Skin epidermis (tissue), 12 donors: ENCODE results near the gene CRLF2.
"Not testable (repeated sequence)": the region's sequence is repeated elsewhere in the genome, so short reads cannot be mapped to it uniquely, and the experiment has no call there.

Experiments
- H3K27ac ChIP-seq, 21 experiments: fragments of 200-600 bp; sonication (generic) in 11 of 21; one replicate each; pipeline ENCODE4 v1.5.0; 2020; ENCODE audit warnings: mild to moderate bottlenecking in 3 of 21, inconsistent platforms in 2 of 21, moderate library complexity in 2 of 21
- H3K4me3 ChIP-seq, 7 experiments: fragments of 200-600 bp; sonication (generic) in 2 of 7; one replicate each; pipeline ENCODE4 v1.5.0; 2020; ENCODE audit warnings: inconsistent platforms in 2 of 7, mild to moderate bottlenecking in 2 of 7, moderate library complexity in 1 of 7

CRLF2 gene

GRCh38 chrX:1212532-1212931 is at the start of gene CRLF2:
TSS of gene CRLF2 (minus strand) at chrX:1212649. CDS start at chrX:1212634, 15 bp downstream.
- H3K27ac ChIP-seq, result peak within 1 kb of the TSS in 1 of 21 experiments; percentile 21
- H3K4me3 ChIP-seq, result no peak within 1 kb of the TSS

- H3K27ac ChIP-seq, H3K4me3 ChIP-seq: not testable (repeated sequence)
Observed at GRCh38 chrX:1261771-1262170, 49.3 kb upstream of the CRLF2 start.

- Histone ChIP-seq H3K27ac (no peak overlapping the region), H3K4me3 (no peak overlapping the region)
Observed at GRCh38 chrX:1261285-1261684, 48.8 kb upstream of the CRLF2 start.

GRCh38 chrX:1252861-1253260 is 40.4 kb upstream of the CRLF2 start:
- Histone ChIP-seq H3K4me3 (no peak overlapping the region), H3K27ac (no peak overlapping the region)

- peak overlapping the region in 20 of 21 experiments; percentile 22 to 87 (median 74) for H3K27ac ChIP-seq
- H3K4me3 ChIP-seq, result peak overlapping the region in 5 of 7 experiments; percentile 4 to 21 (median 7)
Observed at GRCh38 chrX:1249101-1249887, 36.8 kb upstream of the CRLF2 start.

GRCh38 chrX:1248331-1249061 is 36.0 kb upstream of the CRLF2 start:
- H3K27ac ChIP-seq, result peak overlapping the region in 19 of 21 experiments; percentile 22 to 87 (median 74)
- peak overlapping the region in 5 of 7 experiments; percentile 4 to 21 (median 7) for H3K4me3 ChIP-seq

- Histone ChIP-seq H3K27ac (peak overlapping the region in 1 of 21 experiments; percentile 30), H3K4me3 (no peak overlapping the region)
Observed at GRCh38 chrX:1246816-1247215, 34.4 kb upstream of the CRLF2 start.

- Histone ChIP-seq H3K4me3 (no peak overlapping the region), H3K27ac (peak overlapping the region in 2 of 21 experiments; percentile 24 to 34)
Observed at GRCh38 chrX:1244164-1245076, 32.0 kb upstream of the CRLF2 start.

- no peak overlapping the region for H3K4me3 ChIP-seq
- H3K27ac ChIP-seq, result peak overlapping the region in 11 of 21 experiments; percentile 12 to 87 (median 64)
Observed at GRCh38 chrX:1242891-1243402, 30.5 kb upstream of the CRLF2 start.

- not testable (repeated sequence) for H3K27ac ChIP-seq, H3K4me3 ChIP-seq
Observed at GRCh38 chrX:1240551-1240950, 28.1 kb upstream of the CRLF2 start.

GRCh38 chrX:1239681-1240142 is 27.3 kb upstream of the CRLF2 start:
- Histone ChIP-seq H3K27ac (no peak overlapping the region), H3K4me3 (no peak overlapping the region)

GRCh38 chrX:1231850-1232465 is 19.5 kb upstream of the CRLF2 start:
- Histone ChIP-seq H3K4me3 (no peak overlapping the region), H3K27ac (no peak overlapping the region)

GRCh38 chrX:1228101-1228500 is 15.7 kb upstream of the CRLF2 start:
- not testable (repeated sequence) for H3K4me3 ChIP-seq, H3K27ac ChIP-seq

GRCh38 chrX:1226249-1226648 is 13.8 kb upstream of the CRLF2 start:
- Histone ChIP-seq H3K4me3 (no peak overlapping the region), H3K27ac (no peak overlapping the region)

- H3K27ac ChIP-seq, result no peak overlapping the region
- H3K4me3 ChIP-seq, result no peak overlapping the region
Observed at GRCh38 chrX:1224954-1225353, 12.5 kb upstream of the CRLF2 start.

GRCh38 chrX:1223242-1223600 is 10.8 kb upstream of the CRLF2 start:
- Histone ChIP-seq H3K4me3 (no peak overlapping the region), H3K27ac (no peak overlapping the region)

- H3K4me3 ChIP-seq, result no peak overlapping the region
- no peak overlapping the region for H3K27ac ChIP-seq
Observed at GRCh38 chrX:1222531-1223241, 10.2 kb upstream of the CRLF2 start.

GRCh38 chrX:1221296-1221845 is 8.9 kb upstream of the CRLF2 start:
- Histone ChIP-seq H3K4me3 (no peak overlapping the region), H3K27ac (no peak overlapping the region)
